ENCODE measurements around the gene VAX1. TPM values are rescaled to one million over a fixed set of nuclear protein-coding genes. Genes with fewer than 3 reads are reported as not detected.
"Not testable (repeated sequence)": the region's sequence is repeated elsewhere in the genome, so short reads cannot be mapped to it uniquely, and the experiment has no call there.

The VAX1 gene
- polyA plus RNA-seq, 1 of the 3 experiments (the other 2 are of a cell fraction), result not detected

GRCh38 chr10:117130346-117130745 lies 7.7 kb downstream of the VAX1 start:
- CTCF ChIA-PET, result interaction anchor here (1.1 to 4.9 kb wide), 6 partner anchors 14 to 334 kb away, joined by 3 to 27 read pairs (median 6); no protein-coding TSS in a partner anchor
- Histone ChIP-seq H3K9me2 (no peaks in the 10 kb centered on the region), H2AFZ (ENCODE audit: low read depth) (no peak overlapping the region), H3F3A (replicated peaks; ENCODE audit: insufficient read depth) (no peaks in the 10 kb centered on the region), H3K4me2 (no peak overlapping the region), H3K27me3 (ENCODE audit: insufficient read depth) (peaks cover 69% of the 10 kb centered on the region), H3K27ac (ENCODE audit: low read depth in 2 of 2, low read length in 1 of 2) (no peak overlapping the region), H3K9me3 (no peaks in the 10 kb centered on the region), H4K20me1 (ENCODE audit: insufficient read depth) (no peaks in the 10 kb centered on the region), H3K36me3 (replicated peaks in 1 of 2; ENCODE audit: control insufficient read depth in 1 of 2, insufficient read depth in 2 of 2, low read length in 1 of 2) (no peaks in the 10 kb centered on the region), H3K79me2 (ENCODE audit: insufficient read depth) (no peaks in the 10 kb centered on the region), H3K4me3 (ENCODE audit: low read depth in 2 of 2, low read length in 1 of 2) (no peak overlapping the region), H3K9ac (no peak overlapping the region), H3K4me1 (ENCODE audit: control insufficient read depth in 1 of 2, insufficient read depth in 2 of 2, low read depth in 1 of 2, low read length in 1 of 2) (no peaks in the 10 kb centered on the region; a peak in 2 of 4 replicates)
- WGBS (ENCODE audit: low lambda C conversion rate), result 42% methylated on average over 2 of the region's 2 CpGs
- no peak for DNase-seq
- POLR2A ChIA-PET, result no interaction called here
- no peak for TF ChIP-seq RFX5 (IDR thresholded peaks at IDR 0.05; ENCODE audit: low read length)
- TF ChIP-seq GATA2 (CRISPR knock-in tag; IDR thresholded peaks at IDR 0.05), result no peak
- no peak for TF ChIP-seq FOSL2 (IDR thresholded peaks at IDR 0.05; ENCODE audit: borderline replicate concordance, low read depth)
- no peak for TF ChIP-seq JUND (IDR thresholded peaks at IDR 0.05)
- TF ChIP-seq YY1 (IDR thresholded peaks at IDR 0.05; ENCODE audit: low read depth), result no peak
- TF ChIP-seq RXRA (IDR thresholded peaks at IDR 0.05; ENCODE audit: borderline replicate concordance, low read depth), result no peak
- no peak for TF ChIP-seq PBX3 (IDR thresholded peaks at IDR 0.05)

GRCh38 chr10:117126645-117127044 lies 11.4 kb downstream of the VAX1 start:
- H3K9me2 ChIP-seq; H3K27ac ChIP-seq (ENCODE audit: low read depth in 2 of 2, low read length in 1 of 2); H2AFZ ChIP-seq (ENCODE audit: low read depth); H3K9me3 ChIP-seq; H3K9ac ChIP-seq; POLR2A ChIA-PET; H4K20me1 ChIP-seq (ENCODE audit: insufficient read depth); DNase-seq; H3K4me2 ChIP-seq; H3F3A ChIP-seq (replicated peaks; ENCODE audit: insufficient read depth); H3K36me3 ChIP-seq (replicated peaks in 1 of 2; ENCODE audit: control insufficient read depth in 1 of 2, insufficient read depth in 2 of 2, low read length in 1 of 2); H3K4me3 ChIP-seq (ENCODE audit: low read depth in 2 of 2, low read length in 1 of 2); H3K4me1 ChIP-seq (ENCODE audit: control insufficient read depth in 1 of 2, insufficient read depth in 2 of 2, low read depth in 1 of 2, low read length in 1 of 2); H3K79me2 ChIP-seq (ENCODE audit: insufficient read depth): not testable (repeated sequence)
- CTCF ChIA-PET, result interaction anchor here (1.0 to 1.9 kb wide), 2 partner anchors 14 to 41 kb away, joined by 3 to 5 read pairs; no protein-coding TSS in a partner anchor
- 74% methylated on average over 16 of the region's 23 CpGs for WGBS (ENCODE audit: low lambda C conversion rate)
- peaks cover 34% of the 10 kb centered on the region for H3K27me3 ChIP-seq (ENCODE audit: insufficient read depth)

DNA sequence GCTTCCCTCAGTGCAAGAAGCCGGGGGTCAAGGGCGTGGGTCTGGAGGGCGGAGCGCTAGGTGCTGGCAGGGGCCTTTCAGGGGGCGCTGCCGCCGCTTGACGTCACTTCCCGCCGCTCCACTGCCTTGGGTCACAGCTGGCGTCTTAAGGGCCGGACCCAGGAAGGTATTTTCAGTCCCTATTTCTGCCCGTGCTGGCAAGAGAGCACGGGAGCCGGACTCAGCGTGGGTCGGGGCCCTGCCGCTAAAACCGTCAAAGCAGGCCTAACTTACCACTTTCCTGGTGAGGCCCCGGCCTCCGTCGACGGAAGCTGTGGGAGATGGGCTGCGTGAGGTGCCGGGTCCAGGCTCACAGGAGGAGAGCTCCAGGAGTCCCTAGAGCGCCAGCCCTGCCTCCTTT lies 12.0 kb downstream of the VAX1 start:
- CTCF ChIA-PET, result interaction anchor here (1.0 to 1.9 kb wide), 2 partner anchors 14 to 42 kb away, joined by 3 to 5 read pairs; no protein-coding TSS in a partner anchor
- Histone ChIP-seq H3F3A (replicated peaks; ENCODE audit: insufficient read depth) (no peaks in the 10 kb centered on the region), H4K20me1 (ENCODE audit: insufficient read depth) (no peaks in the 10 kb centered on the region), H3K9ac (no peak overlapping the region), H3K4me1 (ENCODE audit: control insufficient read depth in 1 of 2, insufficient read depth in 2 of 2, low read depth in 1 of 2, low read length in 1 of 2) (no peaks in the 10 kb centered on the region), H3K9me2 (no peaks in the 10 kb centered on the region), H2AFZ (ENCODE audit: low read depth) (no peak overlapping the region), H3K4me3 (ENCODE audit: low read depth in 2 of 2, low read length in 1 of 2) (no peak overlapping the region), H3K36me3 (replicated peaks in 1 of 2; ENCODE audit: control insufficient read depth in 1 of 2, insufficient read depth in 2 of 2, low read length in 1 of 2) (no peaks in the 10 kb centered on the region), H3K27ac (ENCODE audit: low read depth in 2 of 2, low read length in 1 of 2) (no peak overlapping the region), H3K9me3 (no peaks in the 10 kb centered on the region), H3K27me3 (ENCODE audit: insufficient read depth) (peaks cover 28% of the 10 kb centered on the region), H3K4me2 (no peak overlapping the region), H3K79me2 (ENCODE audit: insufficient read depth) (no peaks in the 10 kb centered on the region)
- no peak for DNase-seq
- POLR2A ChIA-PET, result no interaction called here
- WGBS (ENCODE audit: low lambda C conversion rate), result 40% methylated on average over 9 of the region's 26 CpGs
- TF ChIP-seq RCOR1 (IDR thresholded peaks at IDR 0.05; ENCODE audit: low read length) (no peak), SIN3A (IDR thresholded peaks at IDR 0.05; ENCODE audit: borderline replicate concordance, low read depth, low read length) (no peak), TEAD4 (IDR thresholded peaks at IDR 0.05; ENCODE audit: borderline replicate concordance, insufficient read depth) (no peak), JUND (IDR thresholded peaks at IDR 0.05) (no peak), USF2 (IDR thresholded peaks at IDR 0.05; ENCODE audit: borderline replicate concordance, low read depth, low read length) (no peak)

Measured in SK-N-SH (cell line).